Sigmoid colon (tissue), 4 donors: ENCODE measurements around the gene CYP2W1.

Source experiments
- CTCF ChIP-seq, 4 experiments: fragments of 450-650 bp in 3 of 4; fragments of 200-600 bp in 1 of 4; IDR thresholded peaks; one replicate each; pipeline ENCODE4 v1.5.1; 2016 to 2019; ENCODE audit warnings: antibody characterized with exemption in 4 of 4, mild to moderate bottlenecking in 3 of 4, moderate library complexity in 2 of 4
- EP300 ChIP-seq, 4 donors: sonication (generic); formaldehyde crosslinking; IDR thresholded peaks; one replicate each; pipeline ENCODE4 v1.6.1; 2017; ENCODE audit warnings: antibody characterized with exemption in 4 of 4
- POLR2A ChIP-seq, 2 donors: fragments of 450-650 bp; IDR thresholded peaks; one replicate each; pipeline ENCODE4 v1.6.1; 2016; ENCODE audit warnings: antibody characterized with exemption in 2 of 2, mild to moderate bottlenecking in 2 of 2, moderate library complexity in 2 of 2
- POLR2AphosphoS5 ChIP-seq, 4 donors: sonication (generic); formaldehyde crosslinking; IDR thresholded peaks; one replicate each; pipeline ENCODE4 v1.6.1; 2017; ENCODE audit warnings: antibody characterized with exemption in 4 of 4

GRCh38 chr7:1007901-1008300, 24.9 kb downstream of the CYP2W1 start:
- TF ChIP-seq CTCF (IDR thresholded peaks at IDR 0.05) (no peak), POLR2A (IDR thresholded peaks at IDR 0.05) (no peak), POLR2AphosphoS5 (IDR thresholded peaks at IDR 0.05) (no peak), EP300 (IDR thresholded peaks at IDR 0.05) (no peak)
